Activated effector memory CD4-positive, alpha-beta T cell treated with Interleukin-2 at 50 U/mL for 16 hours (primary cell): ENCODE measurements around the gene RASA3.
"Not testable (repeated sequence)": the region's sequence is repeated elsewhere in the genome, so short reads cannot be mapped to it uniquely, and the experiment has no call there.

Source experiments
- DNase-seq: peaks from one replicate; pipeline ENCODE4 v3.0.0-alpha.2; 2020

The RASA3 gene

DNA sequence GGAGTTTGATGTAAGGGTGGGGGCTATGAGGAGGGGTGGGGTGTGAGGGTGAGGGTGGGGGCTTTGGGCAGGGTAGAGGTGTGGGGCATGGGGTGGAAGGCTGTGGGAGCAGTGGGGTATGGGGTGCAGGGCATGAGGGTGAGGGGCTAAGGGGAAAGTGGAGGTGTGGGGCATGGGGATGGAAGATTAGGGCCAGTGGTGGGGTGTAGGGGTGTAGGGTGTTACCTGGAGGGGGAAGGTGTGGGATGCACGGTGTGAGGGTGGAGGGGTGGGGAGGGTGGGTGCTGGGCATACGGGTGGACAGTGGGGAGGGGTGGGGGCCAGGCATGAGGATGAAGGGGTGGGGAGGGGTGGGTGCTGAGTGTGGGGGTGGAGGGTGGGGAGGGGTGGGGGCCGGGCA, 22.9 kb upstream of the RASA3 start:
- DNase-seq, result no peak

DNA sequence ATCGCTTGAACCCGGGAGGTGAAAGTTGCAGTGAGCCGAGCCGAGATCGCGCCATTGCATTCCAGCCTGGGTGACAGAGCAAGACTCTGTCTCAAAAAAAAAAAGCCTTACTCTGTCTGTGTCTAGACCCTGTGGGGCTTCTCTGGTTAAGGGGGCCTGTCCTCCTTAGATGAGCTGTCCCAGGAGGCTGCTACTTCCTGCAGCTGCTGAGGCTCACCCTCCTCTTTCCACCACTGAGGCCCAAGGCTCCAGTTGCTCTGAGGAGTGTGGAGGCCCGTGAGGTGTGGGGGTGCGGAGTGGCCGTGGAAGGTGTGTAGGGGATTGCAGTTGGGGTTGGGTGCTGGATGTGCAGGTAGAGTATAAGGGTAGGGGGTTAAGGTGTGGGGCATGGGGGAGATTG, 22.1 kb upstream of the RASA3 start:
- DNase-seq, result no peak

GRCh38 chr13:114153485-114154080, 21.2 kb upstream of the RASA3 start:
- no peak for DNase-seq

- DNase-seq, result no peak
Measured at GRCh38 chr13:114152831-114153371, 20.5 kb upstream of the RASA3 start.

DNA sequence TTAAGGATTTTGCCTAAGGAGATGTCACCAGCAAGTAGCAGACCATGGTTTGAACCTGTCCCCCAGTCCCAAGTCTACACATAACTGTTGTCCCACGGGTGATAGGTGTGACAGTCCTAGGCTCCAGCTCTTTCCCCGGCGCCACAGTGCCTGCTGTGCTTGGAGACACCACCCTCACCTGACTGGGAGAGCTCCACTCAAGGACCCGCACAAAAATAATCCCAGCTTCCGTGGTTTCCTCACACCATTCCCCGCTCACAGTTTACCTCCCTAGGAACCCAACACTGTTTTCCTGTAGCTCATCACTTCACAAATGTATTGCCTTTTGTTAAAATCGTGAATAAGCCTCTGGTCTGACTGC, 19.8 kb upstream of the RASA3 start:
- no peak for DNase-seq

DNA sequence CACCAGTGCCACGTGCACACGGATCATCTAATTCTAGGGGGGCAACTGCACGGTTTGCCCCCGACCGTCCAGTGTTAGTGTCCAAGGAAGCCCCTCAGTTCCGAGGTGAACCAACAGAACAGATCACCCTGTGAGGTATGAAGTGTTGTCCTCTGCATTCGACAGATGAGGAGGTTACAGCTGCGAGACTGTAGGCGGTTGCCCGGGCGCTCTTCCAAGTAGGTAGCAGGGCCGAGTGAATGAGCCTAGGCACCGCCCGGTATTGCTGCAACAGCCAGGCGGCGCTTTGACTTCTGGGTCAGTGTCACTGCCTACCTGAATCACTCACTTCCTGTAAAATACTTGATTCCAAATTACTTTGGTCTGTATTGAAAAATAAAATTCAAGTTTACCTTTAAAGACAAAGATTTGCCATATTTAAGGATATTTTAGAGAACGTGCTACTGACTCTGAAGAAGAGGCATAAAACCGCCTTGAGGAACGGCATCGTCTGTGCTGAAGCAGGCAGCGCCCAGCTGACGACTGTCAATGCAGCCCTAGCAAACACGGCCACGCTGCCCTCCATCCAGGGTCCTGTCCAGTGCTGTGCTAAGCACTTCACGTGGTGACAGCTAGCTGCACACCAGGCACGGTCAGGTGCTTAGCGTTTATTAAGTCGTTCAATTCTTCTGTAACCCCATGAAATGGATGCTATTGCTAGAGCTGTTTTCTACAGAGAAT, 19.3 kb upstream of the RASA3 start:
- DNase-seq, result peak; percentile 61

GRCh38 chr13:114151031-114151430, 18.6 kb upstream of the RASA3 start:
- no peak for DNase-seq

DNA sequence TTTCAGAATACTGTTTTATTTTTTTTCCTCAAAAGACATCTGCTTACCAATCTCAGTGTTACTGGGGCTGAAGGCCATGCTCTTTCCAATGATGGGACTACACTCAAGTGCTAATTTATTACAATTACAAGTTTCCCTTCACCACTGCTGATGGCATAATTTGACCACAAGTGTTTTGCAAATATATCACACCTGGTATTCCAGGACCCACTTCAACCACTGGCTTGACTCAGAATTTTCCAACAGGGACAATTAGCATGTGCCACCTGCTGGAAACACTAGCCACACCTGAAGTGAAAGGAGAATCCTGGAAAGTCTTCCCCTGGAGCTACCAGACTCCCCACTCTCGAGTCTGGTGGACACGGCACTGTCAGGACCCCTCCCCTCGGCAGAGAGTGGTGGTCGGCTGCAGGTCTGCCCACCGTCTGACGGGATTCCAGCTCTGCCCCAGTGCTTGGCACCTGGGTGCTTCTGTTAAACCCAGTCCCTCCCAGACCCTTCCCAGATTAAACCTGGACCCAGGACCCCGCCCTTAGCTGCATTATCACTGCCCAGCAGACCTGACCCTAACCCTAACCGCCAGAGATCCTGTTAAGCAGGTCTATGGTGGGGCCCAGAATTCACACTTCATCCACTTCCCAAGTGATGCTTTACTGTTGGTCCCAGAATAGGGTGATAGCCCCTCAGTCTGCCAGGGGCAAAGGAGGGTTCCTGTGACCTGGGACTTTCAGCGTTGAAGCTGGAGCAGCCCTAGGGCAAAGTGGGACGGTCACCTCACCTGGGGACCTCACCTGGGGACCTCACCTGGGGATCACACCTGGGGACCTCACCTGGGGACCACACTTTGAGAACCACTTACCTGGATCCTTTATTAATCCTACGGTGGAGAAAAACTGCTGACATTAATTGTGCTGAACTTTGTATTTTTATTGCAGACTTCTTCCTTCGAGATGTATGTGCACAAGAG, 17.6 kb upstream of the RASA3 start:
- no peak for DNase-seq

DNA sequence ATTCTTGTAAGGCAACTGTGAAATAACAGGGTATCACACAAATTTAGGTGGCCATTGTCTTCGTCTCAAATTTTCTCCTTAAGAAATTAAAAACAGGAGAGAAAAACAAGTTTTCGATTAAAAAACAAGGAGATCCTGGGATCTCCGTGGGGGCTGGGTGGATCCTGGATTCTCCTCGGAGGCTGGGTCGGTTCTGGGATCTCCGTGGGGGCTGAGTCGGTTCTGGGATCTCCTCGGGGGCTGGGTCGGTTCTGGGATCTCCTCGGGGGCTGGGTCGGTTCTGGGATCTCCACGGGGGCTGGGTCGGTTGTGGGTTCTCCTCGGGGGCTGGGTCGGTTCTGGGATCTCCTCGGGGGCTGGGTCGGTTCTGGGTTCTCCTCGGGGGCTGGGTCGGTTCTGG, 16.5 kb upstream of the RASA3 start:
- not testable (repeated sequence) for DNase-seq

DNA sequence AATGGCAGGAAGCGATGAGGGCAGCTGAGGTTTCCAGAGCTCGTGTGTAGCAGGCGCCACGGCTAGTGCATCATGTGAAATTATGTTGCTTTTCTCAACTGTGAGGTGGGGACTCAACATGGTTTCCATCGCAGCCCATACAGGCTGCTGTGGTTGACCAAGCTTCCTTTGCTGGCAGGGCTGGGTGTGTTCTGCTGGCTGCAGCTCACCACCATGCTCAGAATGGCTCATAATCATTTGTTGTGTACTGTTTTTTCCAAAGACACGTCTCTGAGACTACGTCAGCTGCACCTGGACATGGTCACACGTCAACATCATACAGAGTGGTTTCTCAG, 16.1 kb upstream of the RASA3 start:
- peak; percentile 83 for DNase-seq

GRCh38 chr13:114147803-114148520, 15.5 kb upstream of the RASA3 start:
- DNase-seq, result no peak

DNA sequence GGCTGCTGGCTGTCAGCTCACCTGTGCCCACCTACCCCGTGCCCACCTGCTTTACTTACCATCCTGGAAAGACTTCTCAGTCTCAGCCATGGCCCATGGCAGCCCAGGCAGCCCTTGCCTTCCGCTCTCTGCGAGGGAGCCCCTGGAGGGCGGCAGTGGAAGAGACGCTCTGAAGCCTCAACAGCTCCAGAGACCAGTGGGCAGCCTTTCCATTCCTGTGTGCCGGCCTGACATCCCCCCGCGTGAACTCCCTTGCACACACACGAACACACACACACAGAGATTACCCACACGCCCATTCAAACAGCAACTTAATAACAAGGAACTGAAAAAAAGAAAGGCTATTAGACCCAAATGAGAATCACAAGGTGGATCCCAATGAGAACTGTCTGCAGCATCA, 14.2 kb upstream of the RASA3 start:
- DNase-seq, result no peak

GRCh38 chr13:114146173-114146572, 13.8 kb upstream of the RASA3 start:
- no peak for DNase-seq

GRCh38 chr13:114145722-114146121, 13.3 kb upstream of the RASA3 start:
- DNase-seq, result no peak

GRCh38 chr13:114145256-114145655, 12.8 kb upstream of the RASA3 start:
- no peak for DNase-seq

GRCh38 chr13:114144606-114145244, 12.3 kb upstream of the RASA3 start:
- DNase-seq, result no peak

DNA sequence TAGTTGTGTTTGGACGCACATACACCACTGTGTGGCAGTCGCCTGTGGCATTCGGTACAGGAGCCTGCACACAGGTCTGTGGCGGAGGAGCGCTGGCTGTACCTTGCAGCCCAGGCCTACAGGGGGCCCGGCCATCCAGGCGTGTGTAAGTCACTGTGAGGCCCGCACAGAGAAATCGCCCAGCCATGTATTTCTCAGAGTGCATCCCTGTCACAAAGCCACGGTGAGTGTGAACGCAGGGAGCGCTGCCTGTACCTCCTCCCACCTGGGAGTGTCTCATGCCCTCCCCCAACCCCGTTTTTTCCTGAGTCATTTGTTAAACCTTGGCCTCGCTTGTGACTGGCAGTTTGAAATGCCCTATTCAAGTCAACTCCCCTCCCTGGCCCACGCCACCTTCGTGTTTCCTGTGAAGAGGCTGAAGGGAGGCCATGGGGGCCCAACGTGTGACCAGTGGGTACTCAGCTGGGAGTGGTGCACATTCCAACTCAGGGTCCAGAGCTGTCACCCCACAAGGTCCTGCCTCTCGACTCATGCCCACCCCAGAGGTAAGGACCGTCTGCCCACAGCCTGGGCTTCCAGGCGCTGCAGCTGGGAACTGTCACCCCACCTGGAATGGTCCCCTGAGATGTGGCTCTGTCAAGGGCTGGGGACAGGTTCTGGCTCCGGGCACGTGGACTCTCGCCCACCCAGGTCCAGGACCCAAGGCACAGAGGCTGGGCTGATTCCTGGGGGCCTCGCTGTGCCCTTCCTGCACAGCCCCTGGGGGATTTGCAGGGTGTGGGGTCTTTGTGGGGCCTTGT, 11.6 kb upstream of the RASA3 start:
- peak; percentile 28 for DNase-seq

GRCh38 chr13:114142640-114143490, 10.4 kb upstream of the RASA3 start:
- DNase-seq, result peak; percentile 87

GRCh38 chr13:114142137-114142550, 9.7 kb upstream of the RASA3 start:
- DNase-seq, result no peak

GRCh38 chr13:114141261-114141996, 9.0 kb upstream of the RASA3 start:
- DNase-seq, result no peak
